GM23338 (cell line): ENCODE results near the gene ASB2. TPM values are rescaled to one million over a fixed set of nuclear protein-coding genes. Genes with fewer than 3 reads are reported as not detected.

ENCODE experiments used
- ATAC-seq: fragments of 200-7000 bp; cut with Tn5 transposase; 3 replicates; pipeline ENCODE4 v1.9.1; 2020
- DNase-seq: peaks from one replicate; pipeline ENCODE4 v3.0.0-alpha.2; 2015; ENCODE audit warnings: low spot score
- H2AFZ ChIP-seq: fragments of 200-600 bp; sonication (generic); 2 replicates; pipeline ENCODE4 v1.8.0; 2016; ENCODE audit warnings: antibody characterized with exemption, mild to moderate bottlenecking, moderate library complexity
- H3F3A ChIP-seq: fragments of 200-600 bp; sonication (generic); replicated peaks from 2 replicates; pipeline ENCODE4 v1.8.0; 2017; ENCODE audit warnings: antibody characterized with exemption, mixed run types, low read depth
- H3K27ac ChIP-seq: fragments of 200-600 bp; sonication (generic); 2 replicates; pipeline ENCODE4 v1.6.1; 2016; ENCODE audit warnings: low read depth
- H3K27me3 ChIP-seq: fragments of 200-600 bp; sonication (generic); 2 replicates; pipeline ENCODE4 v1.8.0; 2016; ENCODE audit warnings: mild to moderate bottlenecking, mixed run types, moderate library complexity; ENCODE audit not compliant: insufficient read depth
- H3K36me3 ChIP-seq: fragments of 200-600 bp; sonication (generic); 2 replicates; pipeline ENCODE4 v1.8.0; 2016; ENCODE audit warnings: mild to moderate bottlenecking; ENCODE audit not compliant: insufficient read depth
- H3K4me1 ChIP-seq: fragments of 200-600 bp; sonication (generic); 2 replicates; pipeline ENCODE4 v1.8.0; 2016; ENCODE audit warnings: mild to moderate bottlenecking, moderate library complexity; ENCODE audit not compliant: insufficient read depth
- H3K4me2 ChIP-seq: fragments of 200-600 bp; sonication (generic); 2 replicates; pipeline ENCODE4 v1.7.1; 2017; ENCODE audit warnings: mixed run types
- H3K4me3 ChIP-seq: fragments of 200-600 bp; sonication (generic); 2 replicates; pipeline ENCODE4 v1.6.1; 2016; ENCODE audit warnings: mixed run types
- H3K79me2 ChIP-seq: fragments of 200-600 bp; sonication (generic); replicated peaks from 2 replicates; pipeline ENCODE4 v1.8.0; 2017; ENCODE audit warnings: mild to moderate bottlenecking; ENCODE audit not compliant: insufficient read depth
- H3K9me2 ChIP-seq: fragments of 200-600 bp; sonication (generic); 2 replicates; pipeline ENCODE4 v1.8.0; 2017; ENCODE audit not compliant: insufficient read depth
- H4K20me1 ChIP-seq: fragments of 200-600 bp; sonication (generic); replicated peaks from 2 replicates; pipeline ENCODE4 v1.8.0; 2017; ENCODE audit warnings: mild to moderate bottlenecking; ENCODE audit not compliant: insufficient read depth
- H3K27ac Mint-ChIP-seq: 2 replicates; pipeline ENCODE4 v1.8.0; 2020; ENCODE audit warnings: inconsistent platforms, mild to moderate bottlenecking, moderate library complexity, mixed read lengths
- H3K27me3 Mint-ChIP-seq: 3 replicates; pipeline ENCODE4 v1.8.0; 2022; ENCODE audit warnings: low read depth, mild to moderate bottlenecking, moderate library complexity, mixed read lengths, inconsistent platforms; ENCODE audit not compliant: insufficient read depth, poor library complexity
- H3K36me3 Mint-ChIP-seq: 3 replicates; pipeline ENCODE4 v1.8.0; 2021; ENCODE audit warnings: low read depth, mild to moderate bottlenecking, inconsistent platforms, moderate library complexity, mixed read lengths
- H3K4me1 Mint-ChIP-seq: 3 replicates; pipeline ENCODE4 v1.8.0; 2020; ENCODE audit warnings: mild to moderate bottlenecking, inconsistent platforms, mixed read lengths
- H3K4me3 Mint-ChIP-seq: 3 replicates; pipeline ENCODE4 v1.8.0; 2021; ENCODE audit warnings: moderate library complexity, mild to moderate bottlenecking, inconsistent platforms, mixed read lengths
- H3K9me3 Mint-ChIP-seq: 3 replicates; pipeline ENCODE4 v1.8.0; 2020; ENCODE audit warnings: moderate library complexity, mild to moderate bottlenecking, inconsistent platforms, mixed read lengths
- CREB1 ChIP-seq: fragments of 250-450 bp; sonication (Bioruptor Pico); IDR thresholded peaks from 2 replicates; pipeline ENCODE4 v1.5.0; 2020; ENCODE audit warnings: low read depth, mild to moderate bottlenecking, moderate library complexity
- CTCF ChIP-seq, 2 experiments: fragments of 200-600 bp in 1 of 2; sonication (generic) in 1 of 2; conservative IDR thresholded peaks; 2 replicates each; pipeline versions ENCODE4 v1.5.1 to v1.6.1; 2016 to 2017; ENCODE audit warnings: antibody characterized with exemption in 2 of 2, low read depth in 2 of 2, mild to moderate bottlenecking in 2 of 2, moderate library complexity in 1 of 2
- EZH2 ChIP-seq: fragments of 200-600 bp; sonication (generic); IDR thresholded peaks from one replicate; pipeline ENCODE4 v1.8.0; 2017; ENCODE audit warnings: antibody characterized with exemption, mild to moderate bottlenecking, low read depth; ENCODE audit not compliant: unreplicated experiment
- EZH2phosphoT487 ChIP-seq: fragments of 200-600 bp; sonication (generic); IDR thresholded peaks from one replicate; pipeline ENCODE4 v1.8.1; 2018; ENCODE audit warnings: antibody characterized with exemption; ENCODE audit not compliant: unreplicated experiment
- JUNB ChIP-seq: IDR thresholded peaks from one replicate; pipeline ENCODE4 v1.6.1; 2016; ENCODE audit warnings: antibody characterized with exemption; ENCODE audit not compliant: unreplicated experiment
- POLR2AphosphoS5 ChIP-seq: IDR thresholded peaks from 2 replicates; pipeline ENCODE4 v1.6.1; 2016; ENCODE audit warnings: antibody characterized with exemption, low read depth
- STAT1 ChIP-seq: IDR thresholded peaks from one replicate; pipeline ENCODE4 v1.6.1; 2016; ENCODE audit warnings: antibody characterized with exemption; ENCODE audit not compliant: unreplicated experiment
- ZNF114 ChIP-seq: fragments of 250-450 bp; sonication (Bioruptor Pico); IDR thresholded peaks from 2 replicates; pipeline ENCODE4 v1.5.0; 2020; ENCODE audit warnings: mild to moderate bottlenecking, moderate library complexity
- ZNF331 ChIP-seq: fragments of 250-450 bp; sonication (Bioruptor Pico); IDR thresholded peaks from 2 replicates; pipeline ENCODE4 v1.5.0; 2020; ENCODE audit warnings: low read depth, mild to moderate bottlenecking, moderate library complexity
- polyA plus RNA-seq: library from polyadenylated mRNA; unstranded; fragments of >200 nt; fragmentation: Nextera tagmentation; extraction: Ambion mirVana; gene quantifications from 2 replicates; pipeline ENCODE4 v1.2.1, GENCODE V29; 2016
- total RNA-seq: library from RNA; depleted of rRNA; stranded (reverse); fragments of >200 nt; shearing (Covaris generic); gene quantifications from 2 replicates; pipeline ENCODE4 v1.2.3, GENCODE V29; 2014
- TF ChIP-seq, protein P1 (sequence below): fragments of 250-450 bp; sonication (Bioruptor Pico); IDR thresholded peaks from 2 replicates; pipeline ENCODE4 v1.5.0; 2020; ENCODE audit warnings: mild to moderate bottlenecking, moderate library complexity
- TF ChIP-seq, protein P2 (sequence below): IDR thresholded peaks from one replicate; pipeline ENCODE4 v1.6.1; 2018; ENCODE audit warnings: antibody characterized with exemption; ENCODE audit not compliant: unreplicated experiment

ASB2 gene
- total and polyA plus RNA-seq, 2 experiments from 2014 or later, result 1.2 to 1.7 TPM

GRCh38 chr14:93967637-93968250, 8.6 kb downstream of the ASB2 start (continued):
- TF ChIP-seq, protein P1, sequence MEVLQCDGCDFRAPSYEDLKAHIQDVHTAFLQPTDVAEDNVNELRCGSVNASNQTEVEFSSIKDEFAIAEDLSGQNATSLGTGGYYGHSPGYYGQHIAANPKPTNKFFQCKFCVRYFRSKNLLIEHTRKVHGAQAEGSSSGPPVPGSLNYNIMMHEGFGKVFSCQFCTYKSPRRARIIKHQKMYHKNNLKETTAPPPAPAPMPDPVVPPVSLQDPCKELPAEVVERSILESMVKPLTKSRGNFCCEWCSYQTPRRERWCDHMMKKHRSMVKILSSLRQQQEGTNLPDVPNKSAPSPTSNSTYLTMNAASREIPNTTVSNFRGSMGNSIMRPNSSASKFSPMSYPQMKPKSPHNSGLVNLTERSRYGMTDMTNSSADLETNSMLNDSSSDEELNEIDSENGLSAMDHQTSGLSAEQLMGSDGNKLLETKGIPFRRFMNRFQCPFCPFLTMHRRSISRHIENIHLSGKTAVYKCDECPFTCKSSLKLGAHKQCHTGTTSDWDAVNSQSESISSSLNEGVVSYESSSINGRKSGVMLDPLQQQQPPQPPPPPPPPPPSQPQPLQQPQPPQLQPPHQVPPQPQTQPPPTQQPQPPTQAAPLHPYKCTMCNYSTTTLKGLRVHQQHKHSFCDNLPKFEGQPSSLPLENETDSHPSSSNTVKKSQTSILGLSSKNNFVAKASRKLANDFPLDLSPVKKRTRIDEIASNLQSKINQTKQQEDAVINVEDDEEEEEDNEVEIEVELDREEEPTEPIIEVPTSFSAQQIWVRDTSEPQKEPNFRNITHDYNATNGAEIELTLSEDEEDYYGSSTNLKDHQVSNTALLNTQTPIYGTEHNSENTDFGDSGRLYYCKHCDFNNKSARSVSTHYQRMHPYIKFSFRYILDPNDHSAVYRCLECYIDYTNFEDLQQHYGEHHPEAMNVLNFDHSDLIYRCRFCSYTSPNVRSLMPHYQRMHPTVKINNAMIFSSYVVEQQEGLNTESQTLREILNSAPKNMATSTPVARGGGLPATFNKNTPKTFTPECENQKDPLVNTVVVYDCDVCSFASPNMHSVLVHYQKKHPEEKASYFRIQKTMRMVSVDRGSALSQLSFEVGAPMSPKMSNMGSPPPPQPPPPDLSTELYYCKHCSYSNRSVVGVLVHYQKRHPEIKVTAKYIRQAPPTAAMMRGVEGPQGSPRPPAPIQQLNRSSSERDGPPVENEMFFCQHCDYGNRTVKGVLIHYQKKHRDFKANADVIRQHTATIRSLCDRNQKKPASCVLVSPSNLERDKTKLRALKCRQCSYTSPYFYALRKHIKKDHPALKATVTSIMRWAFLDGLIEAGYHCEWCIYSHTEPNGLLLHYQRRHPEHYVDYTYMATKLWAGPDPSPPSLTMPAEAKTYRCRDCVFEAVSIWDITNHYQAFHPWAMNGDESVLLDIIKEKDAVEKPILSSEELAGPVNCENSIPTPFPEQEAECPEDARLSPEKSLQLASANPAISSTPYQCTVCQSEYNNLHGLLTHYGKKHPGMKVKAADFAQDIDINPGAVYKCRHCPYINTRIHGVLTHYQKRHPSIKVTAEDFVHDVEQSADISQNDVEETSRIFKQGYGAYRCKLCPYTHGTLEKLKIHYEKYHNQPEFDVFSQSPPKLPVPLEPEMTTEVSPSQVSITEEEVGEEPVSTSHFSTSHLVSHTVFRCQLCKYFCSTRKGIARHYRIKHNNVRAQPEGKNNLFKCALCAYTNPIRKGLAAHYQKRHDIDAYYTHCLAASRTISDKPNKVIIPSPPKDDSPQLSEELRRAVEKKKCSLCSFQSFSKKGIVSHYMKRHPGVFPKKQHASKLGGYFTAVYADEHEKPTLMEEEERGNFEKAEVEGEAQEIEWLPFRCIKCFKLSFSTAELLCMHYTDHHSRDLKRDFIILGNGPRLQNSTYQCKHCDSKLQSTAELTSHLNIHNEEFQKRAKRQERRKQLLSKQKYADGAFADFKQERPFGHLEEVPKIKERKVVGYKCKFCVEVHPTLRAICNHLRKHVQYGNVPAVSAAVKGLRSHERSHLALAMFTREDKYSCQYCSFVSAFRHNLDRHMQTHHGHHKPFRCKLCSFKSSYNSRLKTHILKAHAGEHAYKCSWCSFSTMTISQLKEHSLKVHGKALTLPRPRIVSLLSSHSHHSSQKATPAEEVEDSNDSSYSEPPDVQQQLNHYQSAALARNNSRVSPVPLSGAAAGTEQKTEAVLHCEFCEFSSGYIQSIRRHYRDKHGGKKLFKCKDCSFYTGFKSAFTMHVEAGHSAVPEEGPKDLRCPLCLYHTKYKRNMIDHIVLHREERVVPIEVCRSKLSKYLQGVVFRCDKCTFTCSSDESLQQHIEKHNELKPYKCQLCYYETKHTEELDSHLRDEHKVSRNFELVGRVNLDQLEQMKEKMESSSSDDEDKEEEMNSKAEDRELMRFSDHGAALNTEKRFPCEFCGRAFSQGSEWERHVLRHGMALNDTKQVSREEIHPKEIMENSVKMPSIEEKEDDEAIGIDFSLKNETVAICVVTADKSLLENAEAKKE (CRISPR knock-in tag), result no peak
- no peak for TF ChIP-seq CREB1 (CRISPR knock-in tag)
- TF ChIP-seq EZH2, result no peak
- no peak for TF ChIP-seq EZH2phosphoT487
- no peak for TF ChIP-seq POLR2AphosphoS5

DNA sequence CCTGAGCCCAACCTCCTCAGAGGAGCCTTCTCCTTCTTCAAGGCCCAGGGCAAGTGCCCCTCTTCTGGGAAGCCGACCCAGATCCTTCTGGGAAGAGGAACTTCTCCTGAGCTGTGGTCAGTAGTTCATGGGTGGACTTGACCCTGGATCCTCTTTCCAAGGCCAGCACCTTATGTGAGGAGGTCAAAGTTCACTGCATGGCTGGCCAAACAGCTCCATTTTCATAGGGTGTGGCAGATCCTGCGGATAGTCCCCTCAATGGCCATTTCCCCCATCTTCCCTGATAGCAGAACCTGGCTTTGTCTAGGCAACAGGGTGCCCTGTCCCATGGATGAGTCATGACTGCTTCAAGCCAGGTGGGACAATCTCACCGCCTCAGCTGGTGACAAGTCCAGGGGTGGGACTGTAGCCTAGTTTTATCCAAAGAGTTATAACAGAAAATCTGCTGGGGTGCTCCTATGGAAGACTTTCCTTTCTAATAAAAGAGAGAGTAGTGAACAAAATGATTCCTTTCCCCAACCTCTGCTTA, 10.4 kb downstream of the ASB2 start:
- Histone ChIP-seq H3F3A (no peaks in the 10 kb centered on the region), H3K79me2 (no peaks in the 10 kb centered on the region), H3K9me2 (0 out of 2 replicates have a peak, but pooled peaks cover 5% of the 10 kb centered on the region), H2AFZ (no peak overlapping the region), H3K27ac (no peak overlapping the region), H3K27me3 (no peaks in the 10 kb centered on the region), H3K4me1 (no peaks in the 10 kb centered on the region), H3K4me3 (no peak overlapping the region), H4K20me1 (no peaks in the 10 kb centered on the region), H3K36me3 (no peaks in the 10 kb centered on the region), H3K4me2 (no peak overlapping the region)
- Mint-ChIP-seq H3K9me3 (no peaks in the 10 kb centered on the region), H3K27me3 (no peaks in the 10 kb centered on the region), H3K4me3 (no peak overlapping the region), H3K27ac (no peak overlapping the region), H3K4me1 (no peaks in the 10 kb centered on the region), H3K36me3 (no peaks in the 10 kb centered on the region)
- DNase-seq, result no peak
- no peak for ATAC-seq
- TF ChIP-seq ZNF114 (CRISPR knock-in tag), result no peak
- no peak for TF ChIP-seq EZH2
- no peak for TF ChIP-seq JUNB
- TF ChIP-seq, protein P2, sequence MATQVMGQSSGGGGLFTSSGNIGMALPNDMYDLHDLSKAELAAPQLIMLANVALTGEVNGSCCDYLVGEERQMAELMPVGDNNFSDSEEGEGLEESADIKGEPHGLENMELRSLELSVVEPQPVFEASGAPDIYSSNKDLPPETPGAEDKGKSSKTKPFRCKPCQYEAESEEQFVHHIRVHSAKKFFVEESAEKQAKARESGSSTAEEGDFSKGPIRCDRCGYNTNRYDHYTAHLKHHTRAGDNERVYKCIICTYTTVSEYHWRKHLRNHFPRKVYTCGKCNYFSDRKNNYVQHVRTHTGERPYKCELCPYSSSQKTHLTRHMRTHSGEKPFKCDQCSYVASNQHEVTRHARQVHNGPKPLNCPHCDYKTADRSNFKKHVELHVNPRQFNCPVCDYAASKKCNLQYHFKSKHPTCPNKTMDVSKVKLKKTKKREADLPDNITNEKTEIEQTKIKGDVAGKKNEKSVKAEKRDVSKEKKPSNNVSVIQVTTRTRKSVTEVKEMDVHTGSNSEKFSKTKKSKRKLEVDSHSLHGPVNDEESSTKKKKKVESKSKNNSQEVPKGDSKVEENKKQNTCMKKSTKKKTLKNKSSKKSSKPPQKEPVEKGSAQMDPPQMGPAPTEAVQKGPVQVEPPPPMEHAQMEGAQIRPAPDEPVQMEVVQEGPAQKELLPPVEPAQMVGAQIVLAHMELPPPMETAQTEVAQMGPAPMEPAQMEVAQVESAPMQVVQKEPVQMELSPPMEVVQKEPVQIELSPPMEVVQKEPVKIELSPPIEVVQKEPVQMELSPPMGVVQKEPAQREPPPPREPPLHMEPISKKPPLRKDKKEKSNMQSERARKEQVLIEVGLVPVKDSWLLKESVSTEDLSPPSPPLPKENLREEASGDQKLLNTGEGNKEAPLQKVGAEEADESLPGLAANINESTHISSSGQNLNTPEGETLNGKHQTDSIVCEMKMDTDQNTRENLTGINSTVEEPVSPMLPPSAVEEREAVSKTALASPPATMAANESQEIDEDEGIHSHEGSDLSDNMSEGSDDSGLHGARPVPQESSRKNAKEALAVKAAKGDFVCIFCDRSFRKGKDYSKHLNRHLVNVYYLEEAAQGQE, result no peak
- TF ChIP-seq EZH2phosphoT487, result no peak
- no peak for TF ChIP-seq ZNF331
- TF ChIP-seq POLR2AphosphoS5, result no peak
- TF ChIP-seq CTCF (conservative IDR thresholded peaks at IDR 0.05; ENCODE audit: low read depth in 2 of 2), result no peak
- TF ChIP-seq STAT1, result no peak
